B cell (primary cell): ENCODE data around the gene WDR70.
"Not testable (repeated sequence)": the region's sequence is repeated elsewhere in the genome, so short reads cannot be mapped to it uniquely, and the experiment has no call there.

ENCODE experiments used
- CTCF ChIP-seq: fragments of 200-600 bp; IDR thresholded peaks from one replicate; pipeline ENCODE4 v1.8.0; 2022; ENCODE audit warnings: antibody characterized with exemption, mild to moderate bottlenecking
- EZH2 ChIP-seq: IDR thresholded peaks from 2 replicates; pipeline ENCODE4 v1.6.1; 2012; ENCODE audit warnings: borderline replicate concordance, low read depth, mild to moderate bottlenecking, moderate library complexity, low read length; ENCODE audit not compliant: insufficient read depth, poor library complexity, severe bottlenecking

GRCh38 chr5:37445783-37446182 is 66.7 kb downstream of the WDR70 start:
- not testable (repeated sequence) for TF ChIP-seq CTCF, EZH2
